Measurements from ENCODE around the gene NEURL1.

DNA sequence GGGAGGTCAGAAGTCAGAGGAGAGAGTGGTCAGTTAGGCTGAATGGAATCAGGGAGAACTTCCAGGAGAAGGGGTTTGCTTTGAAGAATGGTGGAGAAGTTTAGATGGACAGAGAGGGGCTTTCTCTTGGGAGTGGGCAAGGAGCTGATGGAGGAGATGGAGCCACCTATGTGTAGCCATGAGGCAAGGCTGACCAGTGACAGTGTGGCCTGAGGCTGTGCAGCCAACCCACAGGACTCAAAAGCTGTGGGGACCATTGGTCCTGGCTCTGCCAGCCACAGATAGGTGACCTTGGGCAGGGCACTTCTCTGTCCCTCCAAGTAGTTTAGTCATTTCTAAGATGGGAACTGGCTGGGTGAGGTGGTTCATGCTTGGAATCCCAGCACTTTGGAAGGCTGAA is 18.7 kb downstream of the NEURL1 start:
- TF ChIP-seq, protein P1, sequence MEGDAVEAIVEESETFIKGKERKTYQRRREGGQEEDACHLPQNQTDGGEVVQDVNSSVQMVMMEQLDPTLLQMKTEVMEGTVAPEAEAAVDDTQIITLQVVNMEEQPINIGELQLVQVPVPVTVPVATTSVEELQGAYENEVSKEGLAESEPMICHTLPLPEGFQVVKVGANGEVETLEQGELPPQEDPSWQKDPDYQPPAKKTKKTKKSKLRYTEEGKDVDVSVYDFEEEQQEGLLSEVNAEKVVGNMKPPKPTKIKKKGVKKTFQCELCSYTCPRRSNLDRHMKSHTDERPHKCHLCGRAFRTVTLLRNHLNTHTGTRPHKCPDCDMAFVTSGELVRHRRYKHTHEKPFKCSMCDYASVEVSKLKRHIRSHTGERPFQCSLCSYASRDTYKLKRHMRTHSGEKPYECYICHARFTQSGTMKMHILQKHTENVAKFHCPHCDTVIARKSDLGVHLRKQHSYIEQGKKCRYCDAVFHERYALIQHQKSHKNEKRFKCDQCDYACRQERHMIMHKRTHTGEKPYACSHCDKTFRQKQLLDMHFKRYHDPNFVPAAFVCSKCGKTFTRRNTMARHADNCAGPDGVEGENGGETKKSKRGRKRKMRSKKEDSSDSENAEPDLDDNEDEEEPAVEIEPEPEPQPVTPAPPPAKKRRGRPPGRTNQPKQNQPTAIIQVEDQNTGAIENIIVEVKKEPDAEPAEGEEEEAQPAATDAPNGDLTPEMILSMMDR (IDR thresholded peaks at IDR 0.05): no peak
- TF ChIP-seq POLR2AphosphoS5 (IDR thresholded peaks at IDR 0.05; ENCODE audit: low read depth, low read length) (no peak), REST (IDR thresholded peaks at IDR 0.05; ENCODE audit: insufficient read depth in 1 of 2, low read depth in 2 of 2, low read length in 1 of 2) (no peak), SIN3A (IDR thresholded peaks at IDR 0.05; ENCODE audit: borderline replicate concordance, insufficient read depth, low read depth, low read length) (no peak)
